ENCODE results near the gene CHST15. TPM values are rescaled to one million over a fixed set of nuclear protein-coding genes. Genes with fewer than 3 reads are reported as not detected.

The CHST15 gene
- total RNA-seq, 2 experiments from 2014 or later: not detected

GRCh38 chr10:124027031-124027611 is 66.3 kb downstream of the CHST15 start:
- Mint-ChIP-seq H3K36me3 (ENCODE audit: low read depth) (no peaks in the 10 kb centered on the region), H3K9me3 (no peaks in the 10 kb centered on the region), H3K27ac (no peak overlapping the region), H3K4me1 (peaks cover 9% of the 10 kb centered on the region), H3K4me3 (no peak overlapping the region), H3K27me3 (no peaks in the 10 kb centered on the region)
- ChIA-PET CTCF (no interaction called here), POLR2A (no interaction called here)
- no peak for DNase-seq

- ChIA-PET CTCF (no interaction called here), POLR2A (no interaction called here)
- H3K36me3 Mint-ChIP-seq (ENCODE audit: low read depth): no peaks in the 10 kb centered on the region
- H3K4me1 Mint-ChIP-seq: peaks cover 9% of the 10 kb centered on the region
- no peaks in the 10 kb centered on the region for H3K9me3 Mint-ChIP-seq
- H3K4me3 Mint-ChIP-seq: no peak overlapping the region
- H3K27ac Mint-ChIP-seq: no peak overlapping the region
- H3K27me3 Mint-ChIP-seq: no peaks in the 10 kb centered on the region
- DNase-seq: no peak
Measured at GRCh38 chr10:124026589-124026939, 66.8 kb downstream of the CHST15 start.

GRCh38 chr10:124025660-124026588 is 67.5 kb downstream of the CHST15 start:
- CTCF ChIA-PET: no interaction called here
- Mint-ChIP-seq H3K36me3 (ENCODE audit: low read depth) (no peaks in the 10 kb centered on the region), H3K4me1 (peaks cover 9% of the 10 kb centered on the region), H3K27me3 (no peaks in the 10 kb centered on the region), H3K4me3 (no peak overlapping the region), H3K9me3 (no peaks in the 10 kb centered on the region), H3K27ac (no peak overlapping the region)
- POLR2A ChIA-PET: no interaction called here
- no peak for DNase-seq

DNA sequence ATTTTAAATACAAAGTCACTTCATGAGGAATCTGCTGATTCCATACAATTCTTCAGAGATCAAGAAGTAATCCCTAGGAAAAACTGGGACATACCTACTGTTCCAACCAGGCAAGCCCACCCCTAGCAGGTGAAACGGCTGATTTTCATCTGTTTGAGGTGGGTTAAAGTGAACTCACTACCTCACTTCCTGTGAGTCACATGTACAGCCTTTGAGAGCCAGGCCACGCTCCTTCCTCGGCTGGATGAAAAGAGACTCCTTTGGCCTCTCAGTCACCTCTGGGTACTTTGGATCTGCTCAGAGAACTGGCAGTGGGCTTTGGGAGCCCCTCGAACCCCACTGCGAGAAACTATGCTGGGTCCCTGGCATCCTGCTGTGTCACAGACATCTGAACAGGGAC is 68.2 kb downstream of the CHST15 start:
- Mint-ChIP-seq H3K27ac (peak overlapping the region; percentile 12), H3K9me3 (no peaks in the 10 kb centered on the region), H3K4me3 (no peak overlapping the region), H3K27me3 (no peaks in the 10 kb centered on the region), H3K36me3 (ENCODE audit: low read depth) (no peaks in the 10 kb centered on the region), H3K4me1 (peaks cover 9% of the 10 kb centered on the region)
- no peak for DNase-seq
- ChIA-PET CTCF (no interaction called here), POLR2A (no interaction called here)

DNA sequence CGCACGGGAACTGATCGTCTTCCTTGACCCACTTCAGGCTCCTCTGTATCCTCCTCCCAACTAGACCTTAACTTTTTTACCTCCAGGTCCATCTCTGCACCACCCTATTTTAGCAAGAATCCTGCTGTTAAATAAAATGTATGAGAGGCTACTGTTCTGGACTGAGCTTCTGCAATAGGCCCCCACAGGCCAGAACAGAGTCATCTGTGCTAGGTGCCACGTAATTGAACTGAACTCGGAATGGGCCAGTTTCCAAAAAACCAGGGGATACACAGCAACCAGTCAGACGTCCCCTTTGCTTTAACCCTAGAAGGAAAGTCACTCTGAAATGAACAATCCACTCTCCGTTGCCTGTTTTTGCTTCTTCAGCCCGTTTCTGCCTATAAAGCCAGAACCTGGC is 71.3 kb downstream of the CHST15 start:
- H3K27ac Mint-ChIP-seq: no peak overlapping the region
- no peaks in the 10 kb centered on the region for H3K36me3 Mint-ChIP-seq (ENCODE audit: low read depth)
- POLR2A ChIA-PET: no interaction called here
- peaks cover 9% of the 10 kb centered on the region for H3K4me1 Mint-ChIP-seq
- CTCF ChIA-PET: interaction anchor here (1.0 kb wide), 1 partner anchor 26 kb away, joined by 3 read pairs; no protein-coding TSS in a partner anchor
- no peaks in the 10 kb centered on the region for H3K27me3 Mint-ChIP-seq
- no peak for DNase-seq
- H3K4me3 Mint-ChIP-seq: no peak overlapping the region
- H3K9me3 Mint-ChIP-seq: no peaks in the 10 kb centered on the region

DNA sequence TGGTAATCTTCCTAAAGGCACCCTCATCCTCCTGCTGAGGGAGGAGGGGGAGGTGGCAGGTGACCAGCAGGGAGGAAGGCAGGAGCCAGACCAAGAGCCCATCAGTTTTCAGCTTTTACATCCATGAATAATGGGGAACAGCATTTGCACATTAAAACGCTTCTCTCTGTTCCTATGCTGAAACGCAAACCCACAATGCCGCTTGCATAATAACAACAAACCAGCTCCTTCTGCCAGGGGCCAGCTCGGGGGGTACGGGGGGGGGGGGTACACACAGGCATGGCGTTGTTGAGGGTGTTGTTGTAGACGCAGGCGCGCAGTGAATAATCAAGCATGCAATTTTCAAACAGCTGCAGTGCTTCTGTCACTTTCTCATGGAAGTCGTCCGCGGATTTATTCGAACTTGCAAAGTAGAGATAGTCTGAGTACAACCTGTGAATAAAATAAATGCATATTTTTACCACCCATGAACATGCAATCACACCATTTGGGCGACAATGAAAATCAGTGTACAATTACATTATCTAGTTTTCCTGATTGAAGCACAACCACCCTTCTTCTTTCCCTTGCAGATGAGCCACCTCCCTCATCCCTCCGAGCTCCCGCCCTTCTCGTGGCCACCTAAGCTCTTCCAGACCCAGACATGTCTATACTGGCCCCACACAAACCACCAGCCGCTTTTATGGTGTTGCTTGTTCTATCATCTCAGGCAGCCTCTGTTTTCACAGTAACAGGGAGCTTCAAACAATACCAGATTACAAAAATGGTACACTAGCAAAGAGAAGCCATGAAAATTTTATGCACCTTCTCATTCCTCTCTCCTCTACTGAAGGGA is 72.2 kb downstream of the CHST15 start:
- Mint-ChIP-seq H3K4me1 (peaks cover 9% of the 10 kb centered on the region), H3K9me3 (no peaks in the 10 kb centered on the region), H3K36me3 (ENCODE audit: low read depth) (no peaks in the 10 kb centered on the region), H3K27me3 (no peaks in the 10 kb centered on the region), H3K4me3 (no peak overlapping the region), H3K27ac (no peak overlapping the region)
- POLR2A ChIA-PET: no interaction called here
- DNase-seq: no peak
- CTCF ChIA-PET: interaction anchor here (1.0 kb wide), 1 partner anchor 25 kb away, joined by 3 read pairs; no protein-coding TSS in a partner anchor

GRCh38 chr10:124019886-124020797 is 73.3 kb downstream of the CHST15 start:
- H3K4me1 Mint-ChIP-seq: peaks cover 5% of the 10 kb centered on the region
- no peak overlapping the region for H3K4me3 Mint-ChIP-seq
- ChIA-PET CTCF (interaction anchor here (1.6 kb wide), 1 partner anchor 26 kb away, joined by 4 read pairs; no protein-coding TSS in a partner anchor), POLR2A (no interaction called here)
- no peak for DNase-seq
- no peaks in the 10 kb centered on the region for H3K27me3 Mint-ChIP-seq
- H3K9me3 Mint-ChIP-seq: no peaks in the 10 kb centered on the region
- H3K36me3 Mint-ChIP-seq (ENCODE audit: low read depth): no peaks in the 10 kb centered on the region
- H3K27ac Mint-ChIP-seq: no peak overlapping the region

- no peak for DNase-seq
- H3K27me3 Mint-ChIP-seq: no peaks in the 10 kb centered on the region
- H3K27ac Mint-ChIP-seq: no peak overlapping the region
- H3K4me3 Mint-ChIP-seq: no peak overlapping the region
- POLR2A ChIA-PET: no interaction called here
- peaks cover 2% of the 10 kb centered on the region for H3K9me3 Mint-ChIP-seq
- no peaks in the 10 kb centered on the region for H3K36me3 Mint-ChIP-seq (ENCODE audit: low read depth)
- CTCF ChIA-PET: interaction anchor here (1.6 kb wide), 1 partner anchor 24 kb away, joined by 4 read pairs; no protein-coding TSS in a partner anchor
- H3K4me1 Mint-ChIP-seq: no peaks in the 10 kb centered on the region
Measured at GRCh38 chr10:124018886-124019525, 74.4 kb downstream of the CHST15 start.

GRCh38 chr10:124017729-124018128 is 75.7 kb downstream of the CHST15 start:
- H3K4me3 Mint-ChIP-seq: no peak overlapping the region
- no peaks in the 10 kb centered on the region for H3K4me1 Mint-ChIP-seq
- peaks cover 8% of the 10 kb centered on the region for H3K9me3 Mint-ChIP-seq
- H3K36me3 Mint-ChIP-seq (ENCODE audit: low read depth): no peaks in the 10 kb centered on the region
- H3K27me3 Mint-ChIP-seq: no peaks in the 10 kb centered on the region
- ChIA-PET CTCF (no interaction called here), POLR2A (no interaction called here)
- no peak for DNase-seq
- no peak overlapping the region for H3K27ac Mint-ChIP-seq

DNA sequence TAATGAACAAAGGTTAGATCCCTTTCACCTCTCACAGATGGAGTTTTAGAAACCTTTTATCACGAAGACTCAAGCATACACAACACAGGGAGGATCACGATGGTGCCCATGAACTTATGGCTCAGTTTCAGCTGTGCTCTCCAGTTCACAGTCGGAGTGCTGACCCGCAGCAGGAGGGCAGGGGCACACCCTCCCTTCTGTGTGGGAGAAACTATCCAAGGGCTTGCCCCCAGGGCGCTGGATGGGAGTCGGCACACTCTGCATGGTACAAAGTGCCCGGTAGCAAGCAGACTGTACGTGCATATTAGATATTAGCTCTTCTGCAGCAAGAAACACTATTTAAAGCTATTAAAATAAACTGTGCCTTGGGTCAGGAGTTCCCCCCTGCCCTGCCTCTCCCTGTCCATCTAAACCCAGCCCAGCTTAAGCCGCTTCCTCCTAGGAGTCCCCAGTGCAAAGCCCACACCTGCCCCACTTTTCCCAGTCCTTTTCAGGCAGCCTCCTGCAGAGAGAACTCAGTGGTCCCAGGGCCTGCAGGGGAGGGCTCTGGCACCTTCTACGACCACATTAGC is 76.5 kb downstream of the CHST15 start:
- CTCF ChIA-PET: no interaction called here
- POLR2A ChIA-PET: no interaction called here

GRCh38 chr10:124015991-124016390 is 77.4 kb downstream of the CHST15 start:
- Mint-ChIP-seq H3K4me1 (no peaks in the 10 kb centered on the region), H3K36me3 (ENCODE audit: low read depth) (no peaks in the 10 kb centered on the region), H3K27ac (no peak overlapping the region), H3K4me3 (no peak overlapping the region), H3K27me3 (no peaks in the 10 kb centered on the region), H3K9me3 (peaks cover 8% of the 10 kb centered on the region)
- POLR2A ChIA-PET: no interaction called here
- DNase-seq: no peak
- CTCF ChIA-PET: no interaction called here

More for the DNA sequence above, 76.5 kb downstream of the CHST15 start:
- peaks cover 8% of the 10 kb centered on the region for H3K9me3 Mint-ChIP-seq
- no peaks in the 10 kb centered on the region for H3K27me3 Mint-ChIP-seq
- no peak for DNase-seq
- no peak overlapping the region for H3K4me3 Mint-ChIP-seq
- H3K4me1 Mint-ChIP-seq: no peaks in the 10 kb centered on the region
- no peak overlapping the region for H3K27ac Mint-ChIP-seq
- no peaks in the 10 kb centered on the region for H3K36me3 Mint-ChIP-seq (ENCODE audit: low read depth)

All from activated CD4-positive, alpha-beta T cell treated with anti-CD3 and anti-CD28 coated beads, Interleukin-2, amount 10 ng/mL, durations not matched to agents 7 days and 5 days (primary cell).